ENCODE data around the gene VEGFA. TPM values are rescaled to one million over a fixed set of nuclear protein-coding genes. Genes with fewer than 3 reads are reported as not detected.

The VEGFA gene
- total RNA-seq, 1 experiment from 2014 or later: 174 TPM

DNA sequence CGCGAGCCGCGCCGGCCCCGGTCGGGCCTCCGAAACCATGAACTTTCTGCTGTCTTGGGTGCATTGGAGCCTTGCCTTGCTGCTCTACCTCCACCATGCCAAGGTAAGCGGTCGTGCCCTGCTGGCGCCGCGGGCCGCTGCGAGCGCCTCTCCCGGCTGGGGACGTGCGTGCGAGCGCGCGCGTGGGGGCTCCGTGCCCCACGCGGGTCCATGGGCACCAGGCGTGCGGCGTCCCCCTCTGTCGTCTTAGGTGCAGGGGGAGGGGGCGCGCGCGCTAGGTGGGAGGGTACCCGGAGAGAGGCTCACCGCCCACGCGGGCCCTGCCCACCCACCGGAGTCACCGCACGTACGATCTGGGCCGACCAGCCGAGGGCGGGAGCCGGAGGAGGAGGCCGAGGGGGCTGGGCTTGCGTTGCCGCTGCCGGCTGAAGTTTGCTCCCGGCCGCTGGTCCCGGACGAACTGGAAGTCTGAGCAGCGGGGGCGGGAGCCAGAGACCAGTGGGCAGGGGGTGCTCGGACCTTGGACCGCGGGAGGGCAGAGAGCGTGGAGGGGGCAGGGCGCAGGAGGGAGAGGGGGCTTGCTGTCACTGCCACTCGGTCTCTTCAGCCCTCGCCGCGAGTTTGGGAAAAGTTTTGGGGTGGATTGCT is 1.3 kb downstream of the VEGFA start:
- peak overlapping the region; percentile 97 for H3K27ac Mint-ChIP-seq (ENCODE audit: unreplicated experiment)
- intact Hi-C loops (cut with micrococcal nuclease; ENCODE audit: unreplicated experiment): loop anchor here (5.0 kb wide), 2 partner anchors 104 to 231 kb away; no protein-coding TSS in a partner anchor
- BruUV-seq (replicated peaks): no TSS peak

DNA sequence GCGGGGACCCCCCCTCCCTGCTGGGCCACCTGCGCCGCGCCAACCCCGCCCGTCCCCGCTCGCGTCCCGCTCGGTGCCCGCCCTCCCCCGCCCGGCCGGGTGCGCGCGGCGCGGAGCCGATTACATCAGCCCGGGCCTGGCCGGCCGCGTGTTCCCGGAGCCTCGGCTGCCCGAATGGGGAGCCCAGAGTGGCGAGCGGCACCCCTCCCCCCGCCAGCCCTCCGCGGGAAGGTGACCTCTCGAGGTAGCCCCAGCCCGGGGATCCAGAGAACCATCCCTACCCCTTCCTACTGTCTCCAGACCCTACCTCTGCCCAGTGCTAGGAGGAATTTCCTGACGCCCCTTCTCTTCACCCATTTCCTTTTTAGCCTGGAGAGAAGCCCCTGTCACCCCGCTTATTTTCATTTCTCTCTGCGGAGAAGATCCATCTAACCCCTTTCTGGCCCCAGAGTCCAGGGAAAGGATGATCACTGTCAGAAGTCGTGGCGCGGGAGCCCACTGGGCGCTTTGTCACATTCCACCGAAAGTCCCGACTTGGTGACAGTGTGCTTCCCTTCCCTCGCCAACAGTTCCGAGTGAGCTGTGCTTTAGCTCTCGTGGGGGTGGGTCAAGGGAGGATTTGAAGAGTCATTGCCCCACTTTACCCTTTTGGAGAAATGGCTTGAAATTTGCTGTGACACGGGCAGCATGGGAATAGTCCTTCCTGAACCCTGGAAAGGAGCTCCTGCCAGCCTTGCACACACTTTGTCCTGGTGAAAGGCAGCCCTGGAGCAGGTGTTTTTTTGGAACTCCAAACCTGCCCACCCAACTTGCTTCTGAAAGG is 2.1 kb downstream of the VEGFA start:
- TSS peak; percentile 18 for BruUV-seq (replicated peaks)
- intact Hi-C loops (cut with micrococcal nuclease; ENCODE audit: unreplicated experiment): loop anchor here (5.0 kb wide), 2 partner anchors 105 to 230 kb away; no protein-coding TSS in a partner anchor
- peaks cover 9% of the 10 kb centered on the region for H3K4me1 Mint-ChIP-seq (ENCODE audit: low read depth, unreplicated experiment)
- CTCF ChIA-PET: interaction anchor here (0.6 to 1.8 kb wide), 4 partner anchors 17 to 233 kb away, joined by 3 to 4 read pairs (median 4); no protein-coding TSS in a partner anchor
- peak overlapping the region; percentile 96 for H3K4me3 Mint-ChIP-seq (ENCODE audit: unreplicated experiment)
- Histone ChIP-seq H3K27me3 (replicated peaks; ENCODE audit: control insufficient read depth, insufficient read depth, low read length) (no peaks in the 10 kb centered on the region), H3K9me3 (no peaks in the 10 kb centered on the region), H3K4me3 (ENCODE audit: low read depth, low read length) (peak overlapping the region; percentile 95), H3K36me3 (ENCODE audit: control insufficient read depth, insufficient read depth, low read length) (peaks cover 13% of the 10 kb centered on the region), H3K4me1 (peaks cover 32% of the 10 kb centered on the region)
- POLR2A ChIA-PET: interaction anchor here (1.4 kb wide), 1 partner anchor 30 kb away, joined by 4 read pairs; no protein-coding TSS in a partner anchor
- peak overlapping the region; percentile 97 for H3K27ac Mint-ChIP-seq (ENCODE audit: unreplicated experiment)
- no peaks in the 10 kb centered on the region for H3K9me3 Mint-ChIP-seq (ENCODE audit: unreplicated experiment)
- H3K36me3 Mint-ChIP-seq (ENCODE audit: insufficient read depth, unreplicated experiment): peaks cover 79% of the 10 kb centered on the region
- TF ChIP-seq, protein P1, sequence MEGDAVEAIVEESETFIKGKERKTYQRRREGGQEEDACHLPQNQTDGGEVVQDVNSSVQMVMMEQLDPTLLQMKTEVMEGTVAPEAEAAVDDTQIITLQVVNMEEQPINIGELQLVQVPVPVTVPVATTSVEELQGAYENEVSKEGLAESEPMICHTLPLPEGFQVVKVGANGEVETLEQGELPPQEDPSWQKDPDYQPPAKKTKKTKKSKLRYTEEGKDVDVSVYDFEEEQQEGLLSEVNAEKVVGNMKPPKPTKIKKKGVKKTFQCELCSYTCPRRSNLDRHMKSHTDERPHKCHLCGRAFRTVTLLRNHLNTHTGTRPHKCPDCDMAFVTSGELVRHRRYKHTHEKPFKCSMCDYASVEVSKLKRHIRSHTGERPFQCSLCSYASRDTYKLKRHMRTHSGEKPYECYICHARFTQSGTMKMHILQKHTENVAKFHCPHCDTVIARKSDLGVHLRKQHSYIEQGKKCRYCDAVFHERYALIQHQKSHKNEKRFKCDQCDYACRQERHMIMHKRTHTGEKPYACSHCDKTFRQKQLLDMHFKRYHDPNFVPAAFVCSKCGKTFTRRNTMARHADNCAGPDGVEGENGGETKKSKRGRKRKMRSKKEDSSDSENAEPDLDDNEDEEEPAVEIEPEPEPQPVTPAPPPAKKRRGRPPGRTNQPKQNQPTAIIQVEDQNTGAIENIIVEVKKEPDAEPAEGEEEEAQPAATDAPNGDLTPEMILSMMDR (IDR thresholded peaks at IDR 0.05; ENCODE audit: insufficient read depth in 1 of 2, low read depth in 1 of 2, low read length in 1 of 2, severe bottlenecking in 1 of 2, unreplicated experiment in 1 of 2): no peak
- H3K27me3 Mint-ChIP-seq (ENCODE audit: insufficient read depth, unreplicated experiment): no peaks in the 10 kb centered on the region
- peak; percentile 71 to 84 for DNase-seq

More for the DNA sequence above, 1.3 kb downstream of the VEGFA start:
- ChIA-PET CTCF (interaction anchor here (2.1 to 2.7 kb wide), 2 partner anchors 11 to 33 kb away, joined by 8 read pairs; no protein-coding TSS in a partner anchor), POLR2A (interaction anchor here (0.6 to 2.3 kb wide), 5 partner anchors 11 to 155 kb away, joined by 3 to 21 read pairs (median 3); no protein-coding TSS in a partner anchor)
- H3K4me1 ChIP-seq: peaks cover 37% of the 10 kb centered on the region
- Mint-ChIP-seq H3K4me1 (ENCODE audit: low read depth, unreplicated experiment) (peaks cover 16% of the 10 kb centered on the region), H3K4me3 (ENCODE audit: unreplicated experiment) (peak overlapping the region; percentile 96), H3K9me3 (ENCODE audit: unreplicated experiment) (no peaks in the 10 kb centered on the region), H3K27me3 (ENCODE audit: insufficient read depth, unreplicated experiment) (no peaks in the 10 kb centered on the region), H3K36me3 (ENCODE audit: insufficient read depth, unreplicated experiment) (peaks cover 72% of the 10 kb centered on the region)
- peak; percentile 77 to 78 for DNase-seq
- H3K27me3 ChIP-seq (replicated peaks; ENCODE audit: control insufficient read depth, insufficient read depth, low read length): no peaks in the 10 kb centered on the region
- H3K9me3 ChIP-seq: no peaks in the 10 kb centered on the region
- H3K4me3 ChIP-seq (ENCODE audit: low read depth, low read length): peak overlapping the region; percentile 95
- TF ChIP-seq, protein P1 (IDR thresholded peaks at IDR 0.05; ENCODE audit: insufficient read depth in 1 of 2, low read depth in 1 of 2, low read length in 1 of 2, severe bottlenecking in 1 of 2, unreplicated experiment in 1 of 2): no peak
- H3K36me3 ChIP-seq (ENCODE audit: control insufficient read depth, insufficient read depth, low read length): peaks cover 13% of the 10 kb centered on the region

DNA sequence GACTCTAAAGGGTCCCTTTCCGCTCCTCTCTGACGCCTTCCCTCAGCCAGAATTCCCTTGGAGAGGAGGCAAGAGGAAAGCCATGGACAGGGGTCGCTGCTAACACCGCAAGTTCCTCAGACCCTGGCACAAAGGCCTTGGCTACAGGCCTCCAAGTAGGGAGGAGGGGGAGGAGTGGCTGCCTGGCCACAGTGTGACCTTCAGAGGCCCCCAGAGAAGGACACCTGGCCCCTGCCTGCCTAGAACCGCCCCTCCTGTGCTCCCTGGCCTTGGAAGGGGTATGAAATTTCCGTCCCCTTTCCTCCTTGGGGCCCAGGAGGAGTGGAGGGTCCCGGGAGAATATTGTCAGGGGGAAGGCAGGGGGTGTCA is 2.7 kb downstream of the VEGFA start:
- intact Hi-C loops (cut with micrococcal nuclease; ENCODE audit: unreplicated experiment): loop anchor here (1.0 to 5.0 kb wide), 3 partner anchors 45 to 230 kb away; no protein-coding TSS in a partner anchor
- Mint-ChIP-seq H3K27me3 (ENCODE audit: insufficient read depth, unreplicated experiment) (no peaks in the 10 kb centered on the region), H3K4me1 (ENCODE audit: low read depth, unreplicated experiment) (peaks cover 7% of the 10 kb centered on the region), H3K4me3 (ENCODE audit: unreplicated experiment) (peak overlapping the region; percentile 96), H3K36me3 (ENCODE audit: insufficient read depth, unreplicated experiment) (peaks cover 85% of the 10 kb centered on the region), H3K9me3 (ENCODE audit: unreplicated experiment) (no peaks in the 10 kb centered on the region), H3K27ac (ENCODE audit: unreplicated experiment) (peak overlapping the region; percentile 97)
- H3K36me3 ChIP-seq (ENCODE audit: control insufficient read depth, insufficient read depth, low read length): peaks cover 17% of the 10 kb centered on the region
- TF ChIP-seq, protein P1 (IDR thresholded peaks at IDR 0.05; ENCODE audit: insufficient read depth in 1 of 2, low read depth in 1 of 2, low read length in 1 of 2, severe bottlenecking in 1 of 2, unreplicated experiment in 1 of 2): no peak
- no TSS peak for BruUV-seq (replicated peaks)
- peak in 1 of 2 experiments; percentile 50 for DNase-seq
- CTCF ChIA-PET: interaction anchor here (0.6 to 1.8 kb wide), 9 partner anchors 13 to 306 kb away, joined by 3 to 7 read pairs (median 4); no protein-coding TSS in a partner anchor
- no peaks in the 10 kb centered on the region for H3K9me3 ChIP-seq
- POLR2A ChIA-PET: interaction anchor here (1.4 kb wide), 1 partner anchor 30 kb away, joined by 4 read pairs; no protein-coding TSS in a partner anchor
- no peaks in the 10 kb centered on the region for H3K27me3 ChIP-seq (replicated peaks; ENCODE audit: control insufficient read depth, insufficient read depth, low read length)
- H3K4me3 ChIP-seq (ENCODE audit: low read depth, low read length): peak overlapping the region; percentile 95
- H3K4me1 ChIP-seq: peaks cover 27% of the 10 kb centered on the region

Data from Caco-2 (cell line).